ENCODE measurements around the gene NUDT16L1.

Gene NUDT16L1

DNA sequence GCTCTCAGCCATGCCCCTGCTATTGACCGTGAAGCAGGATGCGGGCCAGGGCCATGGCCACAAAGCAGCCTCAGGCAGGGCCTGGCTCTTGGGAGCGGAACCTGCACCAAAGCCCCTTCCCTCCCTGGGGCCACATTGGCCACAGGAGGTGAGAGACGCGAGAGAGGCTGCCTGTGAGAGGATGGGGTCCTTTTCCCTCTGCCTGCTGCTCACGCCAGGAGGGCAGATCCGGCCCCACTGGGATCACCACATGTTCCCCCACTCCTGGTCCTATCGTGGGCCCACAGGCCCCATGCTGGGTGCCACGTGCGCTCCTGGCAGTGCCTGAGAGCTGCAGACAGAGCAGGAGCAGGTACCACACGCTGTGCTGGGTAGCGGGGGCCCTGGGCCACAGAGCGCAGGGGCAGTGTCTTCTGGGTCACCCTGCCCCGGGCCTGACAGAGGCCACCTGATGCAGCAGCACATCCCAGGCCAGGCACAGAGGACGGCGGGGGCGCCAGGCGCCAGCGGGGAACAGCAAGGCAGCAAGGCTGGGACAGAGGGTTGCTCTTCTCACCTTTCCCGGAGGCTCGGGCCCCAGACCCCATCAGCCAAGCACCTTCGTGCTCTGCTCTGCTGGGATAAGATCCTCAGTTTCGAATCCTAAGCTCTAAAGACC, 9.2 kb upstream of the NUDT16L1 start:
- H3K27ac ChIP-seq: no peak overlapping the region
- no peak for TF ChIP-seq ZFX (IDR thresholded peaks at IDR 0.05)
- TF ChIP-seq, protein P1, sequence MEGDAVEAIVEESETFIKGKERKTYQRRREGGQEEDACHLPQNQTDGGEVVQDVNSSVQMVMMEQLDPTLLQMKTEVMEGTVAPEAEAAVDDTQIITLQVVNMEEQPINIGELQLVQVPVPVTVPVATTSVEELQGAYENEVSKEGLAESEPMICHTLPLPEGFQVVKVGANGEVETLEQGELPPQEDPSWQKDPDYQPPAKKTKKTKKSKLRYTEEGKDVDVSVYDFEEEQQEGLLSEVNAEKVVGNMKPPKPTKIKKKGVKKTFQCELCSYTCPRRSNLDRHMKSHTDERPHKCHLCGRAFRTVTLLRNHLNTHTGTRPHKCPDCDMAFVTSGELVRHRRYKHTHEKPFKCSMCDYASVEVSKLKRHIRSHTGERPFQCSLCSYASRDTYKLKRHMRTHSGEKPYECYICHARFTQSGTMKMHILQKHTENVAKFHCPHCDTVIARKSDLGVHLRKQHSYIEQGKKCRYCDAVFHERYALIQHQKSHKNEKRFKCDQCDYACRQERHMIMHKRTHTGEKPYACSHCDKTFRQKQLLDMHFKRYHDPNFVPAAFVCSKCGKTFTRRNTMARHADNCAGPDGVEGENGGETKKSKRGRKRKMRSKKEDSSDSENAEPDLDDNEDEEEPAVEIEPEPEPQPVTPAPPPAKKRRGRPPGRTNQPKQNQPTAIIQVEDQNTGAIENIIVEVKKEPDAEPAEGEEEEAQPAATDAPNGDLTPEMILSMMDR (conservative IDR thresholded peaks at IDR 0.05): no peak

DNA sequence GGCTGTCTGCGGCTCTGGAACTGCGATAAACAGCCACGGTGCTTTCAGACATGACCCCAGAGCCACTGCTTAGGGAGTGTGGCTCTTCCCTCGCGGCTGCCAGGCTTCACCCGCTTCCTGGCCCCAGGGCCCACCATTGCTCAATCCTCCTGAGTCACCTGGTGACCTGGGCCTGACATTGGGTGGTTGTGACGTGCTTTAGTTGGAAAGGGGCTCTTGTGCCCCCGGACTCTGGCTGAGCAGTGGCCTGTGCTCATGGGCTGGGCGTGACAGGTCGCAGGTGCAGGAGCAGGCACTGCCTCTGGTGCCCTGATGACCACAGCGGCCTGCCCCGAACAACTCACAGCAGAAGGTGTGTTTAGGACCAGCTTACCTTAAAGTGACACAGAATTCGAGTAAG, 8.6 kb upstream of the NUDT16L1 start:
- H3K27ac ChIP-seq: no peak overlapping the region
- TF ChIP-seq, protein P1 (conservative IDR thresholded peaks at IDR 0.05): no peak
- no peak for TF ChIP-seq ZFX (IDR thresholded peaks at IDR 0.05)

DNA sequence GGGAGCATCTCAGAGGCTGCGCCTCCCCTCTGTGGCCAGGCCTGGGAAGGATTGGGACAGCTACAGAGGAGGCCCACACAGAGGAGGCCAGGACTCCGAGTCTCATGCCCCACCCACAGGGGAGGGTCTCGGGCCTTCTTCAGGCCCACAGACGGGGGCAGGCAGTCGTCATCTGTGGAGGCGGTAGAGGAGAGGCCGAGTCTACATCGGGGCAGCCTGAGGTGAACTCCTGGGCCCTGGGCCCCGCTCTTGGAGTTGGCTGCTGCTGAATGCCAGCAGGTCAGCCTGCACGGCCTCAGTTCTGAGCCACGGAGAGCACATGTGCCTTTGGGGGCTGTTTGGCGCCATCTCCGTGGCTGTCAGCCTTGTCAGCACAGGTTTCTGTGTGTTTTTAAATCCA, 8.1 kb upstream of the NUDT16L1 start:
- TF ChIP-seq ZFX (IDR thresholded peaks at IDR 0.05): no peak
- TF ChIP-seq, protein P1 (conservative IDR thresholded peaks at IDR 0.05): no peak
- no peak overlapping the region for H3K27ac ChIP-seq

DNA sequence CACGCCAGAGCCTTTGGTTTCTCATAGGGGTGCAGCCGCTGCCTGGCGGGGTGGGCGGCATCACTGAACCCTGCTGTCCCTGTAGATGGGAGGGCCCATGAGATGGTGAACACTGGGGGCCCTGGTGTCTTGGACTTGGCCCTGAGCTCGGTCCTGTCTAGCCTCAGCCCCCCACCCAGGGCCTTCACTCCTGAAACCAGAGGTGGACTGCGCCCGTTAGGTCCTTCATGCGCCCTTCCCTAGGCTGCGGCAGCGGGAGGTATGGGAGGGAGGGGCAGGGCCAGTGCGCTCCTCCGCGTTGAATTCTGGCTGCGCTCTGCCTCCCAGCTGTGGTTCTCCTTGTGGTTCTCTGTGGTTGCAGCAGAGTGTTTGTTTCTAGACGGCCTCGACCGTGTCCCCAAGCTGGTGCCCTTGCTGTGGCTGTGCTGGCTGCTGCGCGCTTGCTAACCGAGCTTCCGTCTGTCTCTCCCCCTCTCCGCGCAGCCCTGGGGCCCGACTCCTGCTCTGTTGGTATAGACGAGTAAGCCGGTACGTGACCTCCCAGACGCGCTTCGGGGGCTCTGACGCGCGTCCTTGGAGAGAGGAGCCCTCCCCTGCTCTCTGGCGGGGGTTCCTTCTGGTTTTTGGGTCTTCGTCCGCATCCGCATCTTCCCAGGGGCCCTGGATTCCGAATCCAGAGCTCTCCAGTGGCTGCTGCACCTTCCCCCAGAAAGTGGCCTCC, 7.4 kb upstream of the NUDT16L1 start:
- TF ChIP-seq ZFX (IDR thresholded peaks at IDR 0.05): no peak
- TF ChIP-seq, protein P1 (conservative IDR thresholded peaks at IDR 0.05): no peak
- H3K27ac ChIP-seq: no peak overlapping the region

DNA sequence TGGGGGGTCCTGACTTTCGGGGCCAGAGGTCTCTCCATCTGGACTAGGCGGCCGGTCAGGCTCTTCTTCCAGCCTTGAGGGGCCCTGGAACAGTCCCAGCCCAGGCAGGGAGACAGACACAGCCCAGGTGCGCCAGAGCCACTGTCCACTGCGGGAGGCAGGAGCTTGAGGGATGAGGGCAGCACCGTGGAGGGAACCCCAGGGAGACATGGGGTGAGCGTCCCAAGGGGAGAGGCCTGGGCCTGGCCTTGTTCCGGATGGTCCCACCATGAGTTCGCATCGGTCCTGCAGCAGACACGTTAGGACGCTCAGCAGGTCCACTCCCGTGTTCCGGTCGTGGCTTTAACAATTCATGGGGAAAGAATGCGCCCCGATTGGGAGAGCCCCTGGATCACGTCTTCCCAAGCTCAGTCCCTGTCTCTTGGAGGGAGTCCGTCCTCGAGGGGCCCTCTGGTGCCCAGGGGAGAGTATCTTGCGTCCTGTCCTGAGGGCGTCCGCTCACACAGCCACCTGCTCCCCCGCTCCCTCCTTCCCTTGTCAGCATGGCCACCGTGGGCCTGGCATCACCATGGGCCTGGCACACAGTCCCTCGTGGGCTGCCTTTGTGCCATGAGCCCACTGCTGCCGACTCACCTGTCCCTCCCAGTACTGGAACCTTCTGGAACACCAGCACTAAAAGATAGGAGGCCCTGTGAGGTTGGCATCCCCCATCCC, 6.7 kb upstream of the NUDT16L1 start:
- TF ChIP-seq, protein P1 (conservative IDR thresholded peaks at IDR 0.05): no peak
- TF ChIP-seq ZFX (IDR thresholded peaks at IDR 0.05): no peak
- H3K27ac ChIP-seq: no peak overlapping the region

DNA sequence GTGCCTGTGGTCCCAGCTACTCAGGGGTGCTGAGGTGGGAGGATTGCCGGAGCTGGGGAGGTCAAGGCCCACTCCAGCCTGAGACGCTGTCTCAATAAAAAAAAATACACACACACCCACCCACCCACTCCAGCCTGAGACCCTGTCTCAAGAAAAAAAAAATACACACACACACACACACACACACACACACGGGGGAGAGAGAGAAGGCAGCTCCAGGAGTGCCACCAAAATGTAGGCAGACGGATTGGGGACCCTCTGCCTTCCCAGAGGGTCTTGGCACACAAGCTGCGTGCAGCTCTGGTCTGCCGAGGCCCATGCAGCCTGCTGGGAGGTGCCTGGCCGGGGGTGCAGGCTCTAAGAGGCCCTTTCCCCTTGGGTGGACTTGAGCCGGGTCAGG, 5.9 kb upstream of the NUDT16L1 start:
- H3K27ac ChIP-seq: no peak overlapping the region
- TF ChIP-seq, protein P1 (conservative IDR thresholded peaks at IDR 0.05): no peak
- TF ChIP-seq ZFX (IDR thresholded peaks at IDR 0.05): no peak

Measured in C4-2B (cell line).